Osteocyte (in vitro differentiated cells): ENCODE results near the gene PLEKHF1. TPM values are rescaled to one million over a fixed set of nuclear protein-coding genes. Genes with fewer than 3 reads are reported as not detected.

Source experiments
- DNase-seq: peaks from one replicate; pipeline ENCODE4 v3.0.0; 2021; ENCODE audit warnings: mixed read lengths; ENCODE audit not compliant: unreplicated experiment; ENCODE audit errors: extremely low spot score
- H3K27ac Mint-ChIP-seq: one replicate; pipeline ENCODE4 v1.8.0; 2021; ENCODE audit warnings: mild to moderate bottlenecking, mixed read lengths; ENCODE audit not compliant: unreplicated experiment
- H3K27me3 Mint-ChIP-seq: one replicate; pipeline ENCODE4 v1.8.0; 2021; ENCODE audit warnings: mixed read lengths; ENCODE audit not compliant: unreplicated experiment
- H3K36me3 Mint-ChIP-seq: one replicate; pipeline ENCODE4 v1.8.0; 2021; ENCODE audit warnings: mixed read lengths; ENCODE audit not compliant: unreplicated experiment
- H3K4me1 Mint-ChIP-seq: one replicate; pipeline ENCODE4 v1.8.0; 2021; ENCODE audit warnings: mixed read lengths; ENCODE audit not compliant: unreplicated experiment
- H3K4me3 Mint-ChIP-seq: one replicate; pipeline ENCODE4 v1.8.0; 2021; ENCODE audit warnings: mild to moderate bottlenecking, moderate library complexity, mixed read lengths; ENCODE audit not compliant: unreplicated experiment
- H3K9me3 Mint-ChIP-seq: one replicate; pipeline ENCODE4 v1.8.0; 2021; ENCODE audit warnings: mixed read lengths; ENCODE audit not compliant: unreplicated experiment
- total RNA-seq: library from RNA; stranded (reverse); gene quantifications from 2 replicates; pipeline ENCODE4 v1.2.1, GENCODE V29; 2021
- TF ChIP-seq, protein P1 (sequence below): fragments of 200-600 bp; sonication (generic); IDR thresholded peaks from 2 replicates; pipeline ENCODE4 v1.5.0; 2021; ENCODE audit warnings: antibody characterized with exemption, mild to moderate bottlenecking, moderate library complexity

The PLEKHF1 gene
- total RNA-seq, 1 donor from 2014 or later, result 27.3 TPM

DNA sequence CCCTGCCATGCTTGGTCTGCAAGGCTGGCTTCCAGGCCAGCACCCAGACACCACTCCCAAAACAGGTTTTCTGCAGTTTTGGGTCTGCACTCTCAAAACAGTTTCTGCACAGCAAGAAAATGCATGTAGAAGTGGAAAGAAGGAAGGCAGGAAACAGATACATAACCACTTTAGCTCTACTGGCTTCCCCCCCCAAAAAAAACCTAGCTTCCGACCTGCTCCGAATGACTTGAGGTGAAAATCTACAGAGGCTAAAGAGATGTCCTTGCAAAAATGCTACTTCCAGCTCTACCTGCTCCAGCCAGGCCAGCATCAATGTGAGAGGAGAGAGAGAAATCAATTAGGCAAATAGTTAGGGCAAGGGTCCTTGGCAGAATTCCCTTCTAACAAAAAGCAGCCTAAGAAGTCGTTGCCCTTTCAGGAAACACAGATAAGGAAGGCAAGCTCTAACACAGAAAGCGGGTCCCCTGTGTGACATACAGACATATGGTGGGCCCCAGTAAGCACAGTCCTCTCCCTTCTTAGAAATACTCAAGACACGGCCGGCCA, 46.4 kb downstream of the PLEKHF1 start:
- peaks cover 2% of the 10 kb centered on the region for H3K36me3 Mint-ChIP-seq
- H3K27me3 Mint-ChIP-seq, result no peaks in the 10 kb centered on the region
- DNase-seq, result no peak
- H3K4me3 Mint-ChIP-seq, result no peak overlapping the region
- peaks cover 38% of the 10 kb centered on the region for H3K4me1 Mint-ChIP-seq
- TF ChIP-seq, protein P1, sequence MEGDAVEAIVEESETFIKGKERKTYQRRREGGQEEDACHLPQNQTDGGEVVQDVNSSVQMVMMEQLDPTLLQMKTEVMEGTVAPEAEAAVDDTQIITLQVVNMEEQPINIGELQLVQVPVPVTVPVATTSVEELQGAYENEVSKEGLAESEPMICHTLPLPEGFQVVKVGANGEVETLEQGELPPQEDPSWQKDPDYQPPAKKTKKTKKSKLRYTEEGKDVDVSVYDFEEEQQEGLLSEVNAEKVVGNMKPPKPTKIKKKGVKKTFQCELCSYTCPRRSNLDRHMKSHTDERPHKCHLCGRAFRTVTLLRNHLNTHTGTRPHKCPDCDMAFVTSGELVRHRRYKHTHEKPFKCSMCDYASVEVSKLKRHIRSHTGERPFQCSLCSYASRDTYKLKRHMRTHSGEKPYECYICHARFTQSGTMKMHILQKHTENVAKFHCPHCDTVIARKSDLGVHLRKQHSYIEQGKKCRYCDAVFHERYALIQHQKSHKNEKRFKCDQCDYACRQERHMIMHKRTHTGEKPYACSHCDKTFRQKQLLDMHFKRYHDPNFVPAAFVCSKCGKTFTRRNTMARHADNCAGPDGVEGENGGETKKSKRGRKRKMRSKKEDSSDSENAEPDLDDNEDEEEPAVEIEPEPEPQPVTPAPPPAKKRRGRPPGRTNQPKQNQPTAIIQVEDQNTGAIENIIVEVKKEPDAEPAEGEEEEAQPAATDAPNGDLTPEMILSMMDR, result no peak
- no peak overlapping the region for H3K27ac Mint-ChIP-seq
- no peaks in the 10 kb centered on the region for H3K9me3 Mint-ChIP-seq

DNA sequence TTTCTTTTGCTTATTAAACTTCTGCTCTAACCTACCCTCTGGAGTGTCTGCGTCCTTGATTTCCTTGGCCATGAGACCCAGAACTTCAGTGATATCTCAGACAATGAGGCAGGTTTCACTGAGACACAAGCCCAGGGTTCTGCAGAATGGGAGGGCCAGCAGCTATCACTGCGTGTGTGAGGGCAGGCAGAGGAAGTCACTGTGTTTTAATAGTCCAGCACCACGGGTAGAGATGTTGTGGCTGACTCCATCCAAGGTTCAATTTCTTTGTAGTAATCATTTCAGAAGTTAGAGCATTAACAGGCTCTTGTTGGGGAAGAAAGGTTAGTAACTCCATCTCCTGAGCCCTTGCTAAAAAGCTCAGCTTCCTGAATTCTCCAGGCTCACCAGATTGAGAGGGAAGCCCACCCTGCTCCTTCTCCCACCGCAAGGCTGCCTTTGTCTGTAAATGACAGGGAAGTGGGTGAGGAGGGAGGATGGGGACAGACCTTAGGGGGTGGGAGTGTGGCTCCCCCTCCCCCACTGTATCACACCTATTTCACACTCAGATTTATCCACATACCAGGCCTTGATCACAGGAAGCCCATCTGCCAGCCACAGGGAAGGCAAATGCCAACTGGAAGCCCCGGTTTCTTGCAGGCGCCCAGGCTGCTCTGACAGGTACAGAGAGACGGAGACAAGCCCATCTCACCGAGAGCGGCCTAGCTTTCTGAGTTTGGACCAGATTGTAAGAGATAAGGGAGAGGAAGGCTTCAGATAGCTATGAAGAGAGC, 47.7 kb downstream of the PLEKHF1 start:
- Mint-ChIP-seq H3K27me3 (no peaks in the 10 kb centered on the region), H3K4me1 (peaks cover 40% of the 10 kb centered on the region), H3K9me3 (no peaks in the 10 kb centered on the region), H3K27ac (no peak overlapping the region), H3K36me3 (peaks cover 2% of the 10 kb centered on the region), H3K4me3 (peak overlapping the region; percentile 18)
- no peak for DNase-seq
- TF ChIP-seq, protein P1, result no peak

DNA sequence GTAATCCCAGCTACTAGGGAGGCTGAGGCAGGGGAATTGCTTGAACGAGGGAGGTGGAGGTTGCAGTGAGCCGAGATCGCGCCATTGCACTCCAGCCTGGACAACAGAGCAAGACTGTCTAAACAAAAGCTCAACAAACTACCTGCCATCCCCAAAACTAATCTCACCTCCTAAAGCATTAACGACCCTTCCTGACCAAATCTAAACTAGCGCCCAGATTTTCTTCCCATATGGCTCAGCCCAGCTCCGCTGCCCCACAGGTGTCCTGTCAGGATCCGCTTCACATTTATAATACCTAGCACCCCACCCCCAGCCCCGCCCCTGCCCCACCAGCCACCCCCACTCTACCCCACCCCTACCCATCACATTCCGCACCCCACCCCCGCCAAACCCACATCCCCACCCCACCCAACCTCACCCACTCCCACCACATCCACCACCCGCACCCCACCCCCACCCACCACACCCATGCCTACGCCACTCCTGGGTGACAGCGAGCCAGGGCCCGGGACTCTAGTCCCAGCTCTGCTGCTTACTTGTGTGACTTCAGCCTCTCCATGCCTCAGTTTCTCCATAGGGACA, 49.2 kb downstream of the PLEKHF1 start:
- H3K27me3 Mint-ChIP-seq, result no peaks in the 10 kb centered on the region
- no peak for DNase-seq
- H3K4me1 Mint-ChIP-seq, result peaks cover 34% of the 10 kb centered on the region
- H3K27ac Mint-ChIP-seq, result peak overlapping the region; percentile 63
- peaks cover 2% of the 10 kb centered on the region for H3K36me3 Mint-ChIP-seq
- H3K4me3 Mint-ChIP-seq, result peak overlapping the region; percentile 85
- TF ChIP-seq, protein P1, result no peak
- no peaks in the 10 kb centered on the region for H3K9me3 Mint-ChIP-seq

DNA sequence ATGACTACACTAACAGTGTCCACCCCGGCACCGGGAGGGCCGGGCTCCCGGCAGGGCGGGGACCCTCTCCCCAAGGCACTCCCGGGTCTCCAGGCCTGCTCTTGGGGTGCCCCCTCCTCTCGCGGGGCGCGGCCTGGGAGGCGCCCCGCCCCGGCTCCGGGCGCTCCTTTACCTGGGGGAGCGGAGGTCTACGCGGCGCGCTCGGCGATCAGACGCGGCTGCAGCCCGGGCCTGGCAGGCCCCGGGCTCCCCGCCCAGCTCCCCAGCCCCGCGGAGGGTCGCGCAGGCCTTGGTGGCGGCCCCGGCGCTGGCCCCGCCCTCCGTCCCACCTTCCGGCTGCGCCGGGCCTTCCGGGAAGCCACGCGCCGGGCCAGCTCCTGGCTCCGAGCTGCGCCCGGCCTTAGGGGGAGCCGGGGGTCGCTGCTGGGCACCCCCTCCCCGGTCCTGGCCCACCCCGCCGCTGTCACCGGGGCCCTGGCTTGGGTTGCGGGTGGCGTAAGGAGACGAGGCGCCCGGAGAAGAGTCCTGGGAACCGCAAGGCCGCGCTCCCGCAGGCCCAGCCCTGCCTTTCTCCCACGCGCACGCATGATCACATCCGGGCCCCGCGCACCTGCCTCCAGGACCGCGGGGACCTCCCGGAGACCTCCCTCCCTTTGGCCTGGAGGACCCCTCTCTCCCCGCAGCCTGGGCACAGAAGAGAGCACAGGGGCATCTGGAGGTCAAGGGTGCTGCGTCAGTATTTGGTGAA, 49.9 kb downstream of the PLEKHF1 start, which contains the start of gene C19orf12:
Gene C19orf12, minus strand, starts transcription at position 309 of the 748 bp plus-strand sequence. CDS start 6,848 bp downstream, outside the sequence.
- Mint-ChIP-seq H3K9me3 (no peaks in the 10 kb centered on the region), H3K4me3 (peak within 1 kb of the TSS; percentile 85), H3K27ac (peak within 1 kb of the TSS; percentile 90), H3K36me3 (peaks cover 2% of the 10 kb centered on the region), H3K4me1 (peaks cover 34% of the 10 kb centered on the region), H3K27me3 (no peaks in the 10 kb centered on the region)
- no peak for DNase-seq
- TF ChIP-seq, protein P1, result no peak
